ENCODE data around the gene ZC3H12C. TPM values are rescaled to one million over a fixed set of nuclear protein-coding genes. Genes with fewer than 3 reads are reported as not detected.

The ZC3H12C gene
- total RNA-seq, 2 experiments from 2014 or later, result 0.05 to 0.17 TPM

GRCh38 chr11:110134110-110134509 lies 40.9 kb downstream of the ZC3H12C start:
- Histone ChIP-seq H3K4me3 (ENCODE audit: low read length) (no peak overlapping the region), H3K27me3 (ENCODE audit: control insufficient read depth in 1 of 2, insufficient read depth in 2 of 2, low read length in 2 of 2) (peaks cover 0 to 6% of the 10 kb centered on the region in 2 experiments), H3K9me3 (ENCODE audit: control insufficient read depth in 1 of 2, insufficient read depth in 1 of 2, low read length in 2 of 2) (no peaks in the 10 kb centered on the region), H3K4me1 (ENCODE audit: insufficient read depth, low read length) (no peaks in the 10 kb centered on the region), H3K36me3 (ENCODE audit: insufficient read depth, low read length) (no peaks in the 10 kb centered on the region), H3K27ac (ENCODE audit: low read depth in 1 of 2, low read length in 2 of 2) (no peak overlapping the region)
- Mint-ChIP-seq H3K27ac (no peak overlapping the region), H3K9me3 (no peaks in the 10 kb centered on the region), H3K4me3 (no peak overlapping the region), H3K36me3 (ENCODE audit: low read depth) (no peaks in the 10 kb centered on the region), H3K27me3 (peaks cover 14% of the 10 kb centered on the region), H3K4me1 (ENCODE audit: low read depth) (no peaks in the 10 kb centered on the region)
- CTCF ChIA-PET, result no interaction called here
- POLR2A ChIA-PET, result no interaction called here
- TF ChIP-seq CTCF (IDR thresholded peaks at IDR 0.05), result no peak
- DNase-seq, result no peak
- intact Hi-C loops (cut with DNase I, micrococcal nuclease), result no loop called here
- ATAC-seq (ENCODE audit: poor library complexity), result no peak

GRCh38 chr11:110141812-110142211 lies 48.6 kb downstream of the ZC3H12C start:
- intact Hi-C loops (cut with DNase I, micrococcal nuclease), result no loop called here
- DNase-seq (no peak), ATAC-seq (ENCODE audit: poor library complexity) (no peak)
- Mint-ChIP-seq H3K4me1 (ENCODE audit: low read depth) (no peaks in the 10 kb centered on the region), H3K27me3 (peaks cover 13% of the 10 kb centered on the region), H3K9me3 (no peaks in the 10 kb centered on the region), H3K27ac (no peak overlapping the region), H3K36me3 (ENCODE audit: low read depth) (no peaks in the 10 kb centered on the region), H3K4me3 (no peak overlapping the region)
- no peak for TF ChIP-seq CTCF (IDR thresholded peaks at IDR 0.05)
- Histone ChIP-seq H3K4me1 (ENCODE audit: insufficient read depth, low read length) (no peaks in the 10 kb centered on the region), H3K27me3 (ENCODE audit: control insufficient read depth in 1 of 2, insufficient read depth in 2 of 2, low read length in 2 of 2) (peaks cover 0 to 10% of the 10 kb centered on the region in 2 experiments), H3K27ac (ENCODE audit: low read depth in 1 of 2, low read length in 2 of 2) (no peak overlapping the region), H3K4me3 (ENCODE audit: low read length) (no peak overlapping the region), H3K9me3 (ENCODE audit: control insufficient read depth in 1 of 2, insufficient read depth in 1 of 2, low read length in 2 of 2) (no peaks in the 10 kb centered on the region), H3K36me3 (ENCODE audit: insufficient read depth, low read length) (no peaks in the 10 kb centered on the region)
- ChIA-PET CTCF (no interaction called here), POLR2A (interaction anchor here (0.6 kb wide), 1 partner anchor 18 kb away, joined by 3 read pairs; no protein-coding TSS in a partner anchor)

GRCh38 chr11:110147962-110148709 lies 54.9 kb downstream of the ZC3H12C start:
- DNase-seq, result no peak
- H3K4me3 Mint-ChIP-seq, result no peak overlapping the region
- intact Hi-C loops (cut with DNase I, micrococcal nuclease), result no loop called here
- no peaks in the 10 kb centered on the region for H3K9me3 ChIP-seq (ENCODE audit: control insufficient read depth in 1 of 2, insufficient read depth in 1 of 2, low read length in 2 of 2)
- H3K4me1 Mint-ChIP-seq (ENCODE audit: low read depth), result no peaks in the 10 kb centered on the region
- H3K27me3 ChIP-seq (ENCODE audit: control insufficient read depth in 1 of 2, insufficient read depth in 2 of 2, low read length in 2 of 2), result peaks cover 0 to 2% of the 10 kb centered on the region in 2 experiments
- H3K4me3 ChIP-seq (ENCODE audit: low read length), result no peak overlapping the region
- H3K36me3 Mint-ChIP-seq (ENCODE audit: low read depth), result no peaks in the 10 kb centered on the region
- ChIA-PET CTCF (no interaction called here), POLR2A (no interaction called here)
- ATAC-seq (ENCODE audit: poor library complexity), result no peak
- H3K4me1 ChIP-seq (ENCODE audit: insufficient read depth, low read length), result no peaks in the 10 kb centered on the region
- no peak overlapping the region for H3K27ac Mint-ChIP-seq
- TF ChIP-seq CTCF (IDR thresholded peaks at IDR 0.05), result no peak
- H3K36me3 ChIP-seq (ENCODE audit: insufficient read depth, low read length), result no peaks in the 10 kb centered on the region
- H3K9me3 Mint-ChIP-seq, result no peaks in the 10 kb centered on the region
- H3K27me3 Mint-ChIP-seq, result peaks cover 6% of the 10 kb centered on the region
- H3K27ac ChIP-seq (ENCODE audit: low read depth in 1 of 2, low read length in 2 of 2), result no peak overlapping the region
